ENCODE data around the gene ZNF726. TPM values are rescaled to one million over a fixed set of nuclear protein-coding genes. Genes with fewer than 3 reads are reported as not detected.
"Not testable (repeated sequence)": the region's sequence is repeated elsewhere in the genome, so short reads cannot be mapped to it uniquely, and the experiment has no call there.

Gene ZNF726
- polyA plus RNA-seq, 2 of the 4 experiments (the other 2 are of a cell fraction) = 1.3 to 2.1 TPM

GRCh38 chr19:23917856-23918255, 3.2 kb downstream of the ZNF726 start:
- Histone ChIP-seq H3K27ac (no peak overlapping the region), H3K4me3 (no peak overlapping the region), H3K4me1 (no peaks in the 10 kb centered on the region), H3K9me3 (peaks cover 56% of the 10 kb centered on the region), H3K4me2 (no peak overlapping the region)
- DNase-seq (ENCODE audit: low read depth in 1 of 2, low spot score in 1 of 2) (no peak), ATAC-seq (no peak), FAIRE-seq (no peak)
- ChIA-PET POLR2A (no interaction called here), CTCF (interaction anchor here (0.7 kb wide), 1 partner anchor 35 kb away, joined by 3 read pairs; no protein-coding TSS in a partner anchor)
- 49% methylated on average over 5 of the region's 5 CpGs for WGBS (ENCODE audit: missing lambda C conversion rate)
- no peak for TF ChIP-seq ZNF302 (CRISPR knock-in tag; IDR thresholded peaks at IDR 0.05)
- no peak for TF ChIP-seq SMC3 (IDR thresholded peaks at IDR 0.05)
- TF ChIP-seq, protein P1, sequence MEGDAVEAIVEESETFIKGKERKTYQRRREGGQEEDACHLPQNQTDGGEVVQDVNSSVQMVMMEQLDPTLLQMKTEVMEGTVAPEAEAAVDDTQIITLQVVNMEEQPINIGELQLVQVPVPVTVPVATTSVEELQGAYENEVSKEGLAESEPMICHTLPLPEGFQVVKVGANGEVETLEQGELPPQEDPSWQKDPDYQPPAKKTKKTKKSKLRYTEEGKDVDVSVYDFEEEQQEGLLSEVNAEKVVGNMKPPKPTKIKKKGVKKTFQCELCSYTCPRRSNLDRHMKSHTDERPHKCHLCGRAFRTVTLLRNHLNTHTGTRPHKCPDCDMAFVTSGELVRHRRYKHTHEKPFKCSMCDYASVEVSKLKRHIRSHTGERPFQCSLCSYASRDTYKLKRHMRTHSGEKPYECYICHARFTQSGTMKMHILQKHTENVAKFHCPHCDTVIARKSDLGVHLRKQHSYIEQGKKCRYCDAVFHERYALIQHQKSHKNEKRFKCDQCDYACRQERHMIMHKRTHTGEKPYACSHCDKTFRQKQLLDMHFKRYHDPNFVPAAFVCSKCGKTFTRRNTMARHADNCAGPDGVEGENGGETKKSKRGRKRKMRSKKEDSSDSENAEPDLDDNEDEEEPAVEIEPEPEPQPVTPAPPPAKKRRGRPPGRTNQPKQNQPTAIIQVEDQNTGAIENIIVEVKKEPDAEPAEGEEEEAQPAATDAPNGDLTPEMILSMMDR (IDR thresholded peaks at IDR 0.05) = no peak

GRCh38 chr19:23925285-23925684, 10.6 kb downstream of the ZNF726 start:
- CTCF ChIA-PET = no interaction called here
- H3K4me2 ChIP-seq = no peak overlapping the region
- no peak overlapping the region for H3K27ac ChIP-seq
- H3K4me1 ChIP-seq = no peaks in the 10 kb centered on the region
- H3K4me3 ChIP-seq = no peak overlapping the region
- POLR2A ChIA-PET = interaction anchor here (0.7 kb wide), 1 partner anchor 344 kb away, joined by 5 read pairs; no protein-coding TSS in a partner anchor
- no peak for DNase-seq (ENCODE audit: low read depth in 1 of 2, low spot score in 1 of 2)
- TF ChIP-seq REST (IDR thresholded peaks at IDR 0.05) (no peak), SMC3 (IDR thresholded peaks at IDR 0.05) (no peak)
- WGBS (ENCODE audit: missing lambda C conversion rate) = 57% methylated on average over 5 of the region's 5 CpGs
- FAIRE-seq = no peak
- H3K9me3 ChIP-seq = peaks cover 48% of the 10 kb centered on the region
- ATAC-seq = no peak

- no peak for DNase-seq (ENCODE audit: low read depth in 1 of 2, low spot score in 1 of 2)
- Histone ChIP-seq H3K4me1 (no peaks in the 10 kb centered on the region), H3K4me2 (no peak overlapping the region), H3K9me3 (peaks cover 63% of the 10 kb centered on the region), H3K27ac (no peak overlapping the region), H3K4me3 (no peak overlapping the region)
- CTCF ChIA-PET = no interaction called here
- WGBS (ENCODE audit: missing lambda C conversion rate) = 0% methylated on average over 1 of the region's 1 CpG
- no peak for ATAC-seq
- no peak for TF ChIP-seq PHF8 (IDR thresholded peaks at IDR 0.05; ENCODE audit: borderline replicate concordance, low read depth)
- TF ChIP-seq, protein P2, sequence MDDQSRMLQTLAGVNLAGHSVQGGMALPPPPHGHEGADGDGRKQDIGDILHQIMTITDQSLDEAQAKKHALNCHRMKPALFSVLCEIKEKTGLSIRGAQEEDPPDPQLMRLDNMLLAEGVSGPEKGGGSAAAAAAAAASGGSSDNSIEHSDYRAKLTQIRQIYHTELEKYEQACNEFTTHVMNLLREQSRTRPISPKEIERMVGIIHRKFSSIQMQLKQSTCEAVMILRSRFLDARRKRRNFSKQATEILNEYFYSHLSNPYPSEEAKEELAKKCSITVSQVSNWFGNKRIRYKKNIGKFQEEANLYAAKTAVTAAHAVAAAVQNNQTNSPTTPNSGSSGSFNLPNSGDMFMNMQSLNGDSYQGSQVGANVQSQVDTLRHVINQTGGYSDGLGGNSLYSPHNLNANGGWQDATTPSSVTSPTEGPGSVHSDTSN (IDR thresholded peaks at IDR 0.05) = no peak
- TF ChIP-seq, protein P3, sequence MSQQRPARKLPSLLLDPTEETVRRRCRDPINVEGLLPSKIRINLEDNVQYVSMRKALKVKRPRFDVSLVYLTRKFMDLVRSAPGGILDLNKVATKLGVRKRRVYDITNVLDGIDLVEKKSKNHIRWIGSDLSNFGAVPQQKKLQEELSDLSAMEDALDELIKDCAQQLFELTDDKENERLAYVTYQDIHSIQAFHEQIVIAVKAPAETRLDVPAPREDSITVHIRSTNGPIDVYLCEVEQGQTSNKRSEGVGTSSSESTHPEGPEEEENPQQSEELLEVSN (IDR thresholded peaks at IDR 0.05; ENCODE audit: borderline replicate concordance, low read depth) = no peak
- no peak for TF ChIP-seq GATA3 (IDR thresholded peaks at IDR 0.05; ENCODE audit: borderline replicate concordance)
- no peak for TF ChIP-seq RAD21 (conservative IDR thresholded peaks at IDR 0.05 in 1 of 2, IDR thresholded peaks at IDR 0.05 in 1 of 2)
- TF ChIP-seq KDM1A (IDR thresholded peaks at IDR 0.05; ENCODE audit: low read depth) = no peak
- no peak for TF ChIP-seq ZNF302 (CRISPR knock-in tag; IDR thresholded peaks at IDR 0.05)
- no peak for TF ChIP-seq NR3C1 (IDR thresholded peaks at IDR 0.05)
- no peak for TF ChIP-seq JUNB (IDR thresholded peaks at IDR 0.05)
- no peak for TF ChIP-seq REST (IDR thresholded peaks at IDR 0.05)
- no peak for FAIRE-seq
- POLR2A ChIA-PET = no interaction called here
Measured at GRCh38 chr19:23932878-23933277, 18.2 kb downstream of the ZNF726 start.

- H3K4me3 ChIP-seq; FAIRE-seq; H3K4me1 ChIP-seq; ATAC-seq; CTCF ChIA-PET; DNase-seq (ENCODE audit: low read depth in 1 of 2, low spot score in 1 of 2); H3K27ac ChIP-seq; POLR2A ChIA-PET; H3K4me2 ChIP-seq: not testable (repeated sequence)
- peaks cover 63% of the 10 kb centered on the region for H3K9me3 ChIP-seq
- WGBS (ENCODE audit: missing lambda C conversion rate) = no CpG with 5 or more reads among the region's 29 CpGs
Measured at GRCh38 chr19:23937031-23937430, 22.3 kb downstream of the ZNF726 start.

All from A549 (cell line).